Ishikawa (cell line): ENCODE measurements around the gene PLPP6.

Source experiments
- CEBPB ChIP-seq: IDR thresholded peaks from 2 replicates; pipeline ENCODE4 v1.6.1; 2012
- CREB1 ChIP-seq: IDR thresholded peaks from 2 replicates; pipeline ENCODE4 v1.6.1; 2012; ENCODE audit warnings: low read depth
- EGR1 ChIP-seq: IDR thresholded peaks from 2 replicates; pipeline ENCODE4 v1.6.1; 2012
- EP300 ChIP-seq: IDR thresholded peaks from 2 replicates; pipeline ENCODE4 v1.6.1; 2012; ENCODE audit warnings: borderline replicate concordance
- FOXM1 ChIP-seq: IDR thresholded peaks from 2 replicates; pipeline ENCODE4 v1.6.1; 2012; ENCODE audit warnings: low read depth, borderline replicate concordance
- MAX ChIP-seq: IDR thresholded peaks from 2 replicates; pipeline ENCODE4 v1.6.1; 2012
- NFIC ChIP-seq: IDR thresholded peaks from 2 replicates; pipeline ENCODE4 v1.6.1; 2012
- RAD21 ChIP-seq: IDR thresholded peaks from 2 replicates; pipeline ENCODE4 v1.6.1; 2012; ENCODE audit warnings: low read depth
- REST ChIP-seq: IDR thresholded peaks from 2 replicates; pipeline ENCODE4 v1.6.1; 2012; ENCODE audit warnings: low read depth, mild to moderate bottlenecking
- TAF1 ChIP-seq: IDR thresholded peaks from 2 replicates; pipeline ENCODE4 v1.6.1; 2012; ENCODE audit warnings: low read depth, mild to moderate bottlenecking
- TCF12 ChIP-seq: IDR thresholded peaks from 2 replicates; pipeline ENCODE4 v1.6.1; 2012; ENCODE audit warnings: low read depth
- TEAD4 ChIP-seq: IDR thresholded peaks from 2 replicates; pipeline ENCODE4 v1.6.1; 2012
- USF1 ChIP-seq: IDR thresholded peaks from 2 replicates; pipeline ENCODE4 v1.6.1; 2012
- YY1 ChIP-seq: IDR thresholded peaks from 2 replicates; pipeline ENCODE4 v1.6.1; 2012; ENCODE audit warnings: low read depth
- ZBTB7A ChIP-seq: IDR thresholded peaks from 2 replicates; pipeline ENCODE4 v1.6.1; 2012; ENCODE audit warnings: low read depth

Gene PLPP6

GRCh38 chr9:4709380-4709779 is 47.3 kb downstream of the PLPP6 start:
- TF ChIP-seq EP300 (no peak), ZBTB7A (no peak), RAD21 (no peak), EGR1 (no peak), MAX (no peak)

GRCh38 chr9:4713849-4714248 is 51.8 kb downstream of the PLPP6 start:
- TF ChIP-seq MAX (no peak), REST (no peak), CEBPB (no peak), NFIC (no peak), CREB1 (no peak), FOXM1 (no peak), YY1 (no peak)

- TF ChIP-seq TAF1, result no peak
- TF ChIP-seq CEBPB, result no peak
- TF ChIP-seq TCF12, result no peak
- TF ChIP-seq CREB1, result no peak
- no peak for TF ChIP-seq REST
- no peak for TF ChIP-seq USF1
- TF ChIP-seq NFIC, result no peak
- no peak for TF ChIP-seq FOXM1
- no peak for TF ChIP-seq YY1
- no peak for TF ChIP-seq EGR1
- no peak for TF ChIP-seq TEAD4
- TF ChIP-seq ZBTB7A, result no peak
- no peak for TF ChIP-seq EP300
- no peak for TF ChIP-seq MAX
These were observed 52.3 kb downstream of the PLPP6 start for GRCh38 chr9:4714266-4715016.
